SK-N-SH (cell line): ENCODE data around the gene PRIMPOL. TPM values are rescaled to one million over a fixed set of nuclear protein-coding genes. Genes with fewer than 3 reads are reported as not detected.

Source experiments
- CTCF ChIA-PET: fragments of 300-600, 350-600 bp; formaldehyde crosslinking; extraction: SDS; loops from one replicate; lab custom pipeline; 2021; lab: Yijun Ruan, JAX
- POLR2A ChIA-PET: fragments of 350-600 bp; sonication (Branson Sonifier 250); formaldehyde crosslinking; extraction: SDS; loops from one replicate; lab custom pipeline; 2020; ENCODE audit warnings: antibody characterized with exemption, inconsistent platforms; lab: Yijun Ruan, JAX
- DNase-seq: peaks from one replicate; pipeline ENCODE4 v3.0.0; 2012
- H2AFZ ChIP-seq: fragments of 200-600 bp; sonication (generic); 2 replicates; pipeline ENCODE4 v1.8.1; 2016; ENCODE audit warnings: antibody characterized with exemption, mild to moderate bottlenecking, low read depth
- H3F3A ChIP-seq: fragments of 200-600 bp; sonication (generic); replicated peaks from 2 replicates; pipeline ENCODE3; 2016; ENCODE audit warnings: antibody characterized with exemption, mild to moderate bottlenecking; ENCODE audit not compliant: insufficient read depth
- H3K27ac ChIP-seq, 2 experiments: fragments of 200-500 bp in 1 of 2; fragments of 200-600 bp in 1 of 2; sonication (Bioruptor generic) in 1 of 2; sonication (generic), shearing (Covaris generic) in 1 of 2; 2 replicates each; pipeline versions ENCODE4 v1.5.1 to v1.6.1; 2014 to 2016; ENCODE audit warnings: low read depth in 2 of 2, inconsistent platforms in 1 of 2, low read length in 1 of 2, mild to moderate bottlenecking in 1 of 2, mixed read lengths in 1 of 2
- H3K27me3 ChIP-seq: fragments of 200-600 bp; sonication (generic), shearing (Covaris generic); 2 replicates; pipeline ENCODE4 v1.6.1; 2016; ENCODE audit warnings: mixed run types; ENCODE audit not compliant: insufficient read depth
- H3K36me3 ChIP-seq, 2 experiments: fragments of 200-500 bp in 1 of 2; fragments of 200-600 bp in 1 of 2; sonication (Bioruptor generic) in 1 of 2; sonication (generic) in 1 of 2; replicated peaks in 1 of 2; 2 replicates each; pipeline versions ENCODE3 to v1.5.1; 2014 to 2016; ENCODE audit warnings: low read length in 1 of 2, mild to moderate bottlenecking in 1 of 2; ENCODE audit not compliant: insufficient read depth in 2 of 2, control insufficient read depth in 1 of 2
- H3K4me1 ChIP-seq, 2 experiments: fragments of 200-500 bp in 1 of 2; fragments of 200-600 bp in 1 of 2; sonication (Bioruptor generic) in 1 of 2; sonication (generic), shearing (Covaris generic) in 1 of 2; 2 replicates each; pipeline versions ENCODE4 v1.5.1 to v1.6.1; 2014 to 2016; ENCODE audit warnings: low read depth in 1 of 2, low read length in 1 of 2, mixed run types in 1 of 2; ENCODE audit not compliant: insufficient read depth in 2 of 2, control insufficient read depth in 1 of 2
- H3K4me2 ChIP-seq: fragments of 200-600 bp; sonication (generic), shearing (Covaris generic); 2 replicates; pipeline ENCODE4 v1.6.1; 2017; ENCODE audit warnings: mixed run types
- H3K4me3 ChIP-seq, 2 experiments: fragments of 200-500 bp in 1 of 2; fragments of 200-600 bp in 1 of 2; sonication (Bioruptor generic) in 1 of 2; sonication (generic), shearing (Covaris generic) in 1 of 2; 2 replicates each; pipeline versions ENCODE4 v1.5.1 to v1.8.1; 2014 to 2016; ENCODE audit warnings: low read depth in 2 of 2, inconsistent platforms in 1 of 2, low read length in 1 of 2, mild to moderate bottlenecking in 1 of 2, mixed read lengths in 1 of 2, moderate library complexity in 1 of 2
- H3K79me2 ChIP-seq: fragments of 200-600 bp; sonication (generic); 2 replicates; pipeline ENCODE4 v1.8.1; 2017; ENCODE audit warnings: mild to moderate bottlenecking; ENCODE audit not compliant: insufficient read depth
- H3K9ac ChIP-seq: fragments of 200-600 bp; sonication (generic); 2 replicates; pipeline ENCODE4 v1.6.1; 2017; ENCODE audit warnings: mixed run types
- H3K9me2 ChIP-seq: fragments of 200-600 bp; sonication (generic); 2 replicates; pipeline ENCODE4 v1.6.1; 2017; ENCODE audit warnings: mixed run types
- H3K9me3 ChIP-seq: fragments of 200-600 bp; sonication (generic); 2 replicates; pipeline ENCODE4 v1.6.1; 2017; ENCODE audit warnings: mixed run types, mild to moderate bottlenecking, moderate library complexity
- H4K20me1 ChIP-seq: fragments of 200-600 bp; sonication (generic); 2 replicates; pipeline ENCODE4 v1.6.1; 2017; ENCODE audit warnings: mild to moderate bottlenecking, mixed run types; ENCODE audit not compliant: insufficient read depth
- CHD2 ChIP-seq: fragments of 150-350 bp; IDR thresholded peaks from 2 replicates; pipeline ENCODE4 v1.6.1; 2018; ENCODE audit warnings: low read length; ENCODE audit not compliant: partially characterized antibody
- FOXM1 ChIP-seq: IDR thresholded peaks from 2 replicates; pipeline ENCODE4 v1.4.0; 2012; ENCODE audit warnings: low read depth, mild to moderate bottlenecking
- MXI1 ChIP-seq: IDR thresholded peaks from 2 replicates; pipeline ENCODE4 v1.6.1; 2012; ENCODE audit warnings: mild to moderate bottlenecking, low read depth, low read length, improper control_type of control experiment
- NFIC ChIP-seq: IDR thresholded peaks from 2 replicates; pipeline ENCODE4 v1.4.0; 2012; ENCODE audit warnings: borderline replicate concordance
- POLR2AphosphoS5 ChIP-seq: IDR thresholded peaks from 2 replicates; pipeline ENCODE4 v1.6.1; 2012; ENCODE audit warnings: low read depth, low read length
- RAD21 ChIP-seq: IDR thresholded peaks from 2 replicates; pipeline ENCODE4 v1.6.1; 2012; ENCODE audit warnings: mild to moderate bottlenecking, low read length
- TEAD4 ChIP-seq: IDR thresholded peaks from 2 replicates; pipeline ENCODE4 v1.4.0; 2012; ENCODE audit warnings: mild to moderate bottlenecking, borderline replicate concordance; ENCODE audit not compliant: insufficient read depth
- USF2 ChIP-seq: fragments of 150-350 bp; IDR thresholded peaks from 2 replicates; pipeline ENCODE4 v1.6.1; 2017; ENCODE audit warnings: antibody characterized with exemption, low read length, low read depth, borderline replicate concordance
- ZBTB33 ChIP-seq: IDR thresholded peaks from 2 replicates; pipeline ENCODE4 v1.4.0; 2012; ENCODE audit warnings: low read depth, borderline replicate concordance
- whole genome bisulfite sequencing: methylation state at CpG from one replicate; pipeline ENCODE4 v1.1.6; 2017; ENCODE audit warnings: low lambda C conversion rate; 5-methylcytosine and 5-hydroxymethylcytosine counted together
- polyA plus RNA-seq, 3 experiments: library from polyadenylated mRNA; depleted of rRNA; stranded (reverse); fragments of >200 nt; gene quantifications; 2 replicates each; pipeline ENCODE4 v1.2.3, GENCODE V29; 2012

PRIMPOL gene
- polyA plus RNA-seq, 1 of the 3 experiments (the other 2 are of a cell fraction) = 8.0 TPM

- no peak overlapping the region for H3K4me3 ChIP-seq
- WGBS = 79% methylated on average over 4 of the region's 4 CpGs
- no peaks in the 10 kb centered on the region for H3K9me2 ChIP-seq
- H3K27ac ChIP-seq = no peak overlapping the region
- H4K20me1 ChIP-seq = peaks cover 10% of the 10 kb centered on the region; the same call in 1 of the 2 replicates
- H3K4me1 ChIP-seq = no peaks in the 10 kb centered on the region; a peak in 1 of 4 replicates
- no peak overlapping the region for H3K9ac ChIP-seq
- no peaks in the 10 kb centered on the region for H3K27me3 ChIP-seq
- TF ChIP-seq RAD21 = no peak
- TF ChIP-seq, all 33 proteins: peak for 0
- ChIA-PET CTCF (interaction anchor here (0.6 to 1.2 kb wide), 2 partner anchors 372 to 374 kb away, joined by 3 to 4 read pairs; no protein-coding TSS in a partner anchor), POLR2A (no interaction called here)
- no peak for DNase-seq
- no peaks in the 10 kb centered on the region for H3K9me3 ChIP-seq
- peaks cover 59 to 68% of the 10 kb centered on the region in 2 experiments for H3K36me3 ChIP-seq
- peaks cover 58% of the 10 kb centered on the region for H3K79me2 ChIP-seq
- no peak overlapping the region for H3K4me2 ChIP-seq
- no peak overlapping the region for H2AFZ ChIP-seq
- no peaks in the 10 kb centered on the region for H3F3A ChIP-seq
Measured at GRCh38 chr4:184636897-184637296, 12.6 kb upstream of the PRIMPOL start.

- CTCF ChIA-PET = no interaction called here
- H4K20me1 ChIP-seq = peaks cover 18% of the 10 kb centered on the region
Measured at GRCh38 chr4:184641022-184641421, 8.5 kb upstream of the PRIMPOL start.

More at GRCh38 chr4:184641022-184641421, 8.5 kb upstream of the PRIMPOL start:
- no peak overlapping the region for H3K27ac ChIP-seq
- peaks cover 95% of the 10 kb centered on the region for H3K79me2 ChIP-seq
- POLR2A ChIA-PET = no interaction called here
- WGBS = 93% methylated on average over 3 of the region's 3 CpGs
- H3K27me3 ChIP-seq = no peaks in the 10 kb centered on the region
- H3K9me2 ChIP-seq = no peaks in the 10 kb centered on the region
- TF ChIP-seq FOXM1 (no peak), MXI1 (no peak), POLR2AphosphoS5 (no peak), CHD2 (no peak), USF2 (no peak), TEAD4 (no peak), ZBTB33 (no peak), NFIC (no peak)
- no peak overlapping the region for H3K9ac ChIP-seq
- H3K4me1 ChIP-seq = peaks cover 4 to 15% of the 10 kb centered on the region in 2 experiments; a peak in 3 of 4 replicates
- H3F3A ChIP-seq = peaks cover 7% of the 10 kb centered on the region
- H3K36me3 ChIP-seq = peaks cover 34 to 43% of the 10 kb centered on the region in 2 experiments
- H3K9me3 ChIP-seq = no peaks in the 10 kb centered on the region
- no peak overlapping the region for H3K4me3 ChIP-seq
- no peak overlapping the region for H2AFZ ChIP-seq
- no peak overlapping the region for H3K4me2 ChIP-seq
- no peak for DNase-seq
